PC-9 (cell line): ENCODE measurements around the gene WWC2. TPM values are rescaled to one million over a fixed set of nuclear protein-coding genes. Genes with fewer than 3 reads are reported as not detected.

Source experiments
- Bru-seq: library from RNA; stranded (reverse); fragments of 400-500 nt; gene quantifications from one replicate; lab custom pipeline; 2021; lab: Mats Ljungman, UMichigan
- BruChase-seq, 2 experiments: library from RNA; stranded (reverse); fragments of 400-500 nt; gene quantifications; one replicate each; lab custom pipeline; 2021; lab: Mats Ljungman, UMichigan
- BruUV-seq: library from RNA; stranded (reverse); fragments of 400-500 nt; replicated peaks from 2 replicates; lab custom pipeline; 2021; lab: Mats Ljungman, UMichigan
- CTCF ChIA-PET: fragments of 300-600 bp; sonication (Branson Sonifier 250); formaldehyde crosslinking; loops from one replicate; lab custom pipeline; 2022; ENCODE audit warnings: antibody characterized with exemption; lab: Charles Lee
- POLR2A ChIA-PET: fragments of 300-600 bp; sonication (Branson Sonifier 250); formaldehyde crosslinking; loops from one replicate; lab custom pipeline; 2022; ENCODE audit warnings: antibody characterized with exemption; ENCODE audit not compliant: unreplicated experiment; lab: Charles Lee
- DNase-seq, 2 experiments: peaks; one replicate each; pipeline versions ENCODE4 v3.0.0 to v3.0.0-alpha.2; 2015 to 2022; ENCODE audit warnings: mixed read lengths in 1 of 2
- H2AFZ ChIP-seq: fragments of 200-600 bp; sonication (generic); 2 replicates; pipeline ENCODE4 v1.8.1; 2017; ENCODE audit warnings: antibody characterized with exemption
- H3F3A ChIP-seq: fragments of 200-600 bp; sonication (generic); 2 replicates; pipeline ENCODE4 v1.8.1; 2017; ENCODE audit warnings: antibody characterized with exemption, mild to moderate bottlenecking, low read depth; ENCODE audit not compliant: insufficient read depth
- H3K27ac ChIP-seq: fragments of 200-600 bp; sonication (generic); 2 replicates; pipeline ENCODE4 v1.6.1; 2016; ENCODE audit warnings: mixed run types
- H3K27me3 ChIP-seq: fragments of 200-600 bp; sonication (generic); 2 replicates; pipeline ENCODE4 v1.6.1; 2016; ENCODE audit warnings: low read depth, mixed run types; ENCODE audit not compliant: insufficient read depth
- H3K36me3 ChIP-seq: fragments of 200-600 bp; sonication (generic); 2 replicates; pipeline ENCODE4 v1.6.1; 2016; ENCODE audit warnings: low read depth, mixed run types
- H3K4me1 ChIP-seq: fragments of 200-600 bp; sonication (generic); replicated peaks from 2 replicates; pipeline ENCODE4 v1.6.1; 2016; ENCODE audit warnings: mixed run types; ENCODE audit not compliant: insufficient read depth
- H3K4me2 ChIP-seq: fragments of 200-600 bp; sonication (generic); 2 replicates; pipeline ENCODE4 v1.6.1; 2017; ENCODE audit warnings: mixed run types
- H3K4me3 ChIP-seq: fragments of 200-600 bp; sonication (generic); 2 replicates; pipeline ENCODE4 v1.6.1; 2016; ENCODE audit warnings: mixed run types
- H3K79me2 ChIP-seq: fragments of 200-600 bp; sonication (generic); 2 replicates; pipeline ENCODE4 v1.6.1; 2017; ENCODE audit warnings: low read depth, mixed run types
- H3K9me2 ChIP-seq: fragments of 200-600 bp; sonication (generic); 2 replicates; pipeline ENCODE4 v1.8.1; 2017; ENCODE audit warnings: mild to moderate bottlenecking; ENCODE audit not compliant: insufficient read depth
- H3K9me3 ChIP-seq: fragments of 200-600 bp; sonication (generic); 2 replicates; pipeline ENCODE4 v1.8.1; 2016; ENCODE audit warnings: low read depth; ENCODE audit not compliant: insufficient read depth
- H4K20me1 ChIP-seq: fragments of 200-600 bp; sonication (generic); 2 replicates; pipeline ENCODE4 v1.8.1; 2017; ENCODE audit not compliant: insufficient read depth
- EZH2 ChIP-seq: fragments of 200-600 bp; sonication (generic); IDR thresholded peaks from 2 replicates; pipeline ENCODE4 v1.8.0; 2017; ENCODE audit warnings: antibody characterized with exemption, low read depth
- intact Hi-C: fragments of 100-400 bp; cut with micrococcal nuclease; formaldehyde crosslinking; loops from one replicate; pipeline ENCODE4 v1.10.0; 2022; ENCODE audit not compliant: unreplicated experiment
- long read RNA-seq: library from polyadenylated mRNA; stranded (forward); transcript quantifications from one replicate; pipeline ENCODE4 v2.0.0, GENCODE V29; 2022
- total RNA-seq: library from RNA; stranded (reverse); gene quantifications from 2 replicates; pipeline ENCODE4 v1.2.3, GENCODE V29; 2021
- TF ChIP-seq, protein P1 (sequence below): fragments of 200-600 bp; sonication (generic); conservative IDR thresholded peaks from 2 replicates; pipeline ENCODE4 v1.6.1; 2017; ENCODE audit warnings: mixed run types, antibody characterized with exemption, mild to moderate bottlenecking, moderate library complexity

Gene WWC2
- total RNA-seq (42.3 and 46.5 TPM in 2 replicates), Bru-seq, nascent RNA (percentile 82 among the genes with signal in this experiment), BruChase-seq, experiment 1, labeled RNA remaining after a 2-hour chase (percentile 82 among the genes with signal in this experiment), BruChase-seq, experiment 2, labeled RNA remaining after a 6-hour chase (percentile 78 among the genes with signal in this experiment)
- long read RNA-seq, full-length matches to known transcripts: 9 of 19 reads
- long read RNA-seq, partial matches to known transcripts: 8 of 19 reads
- long read RNA-seq, other reads (novel, unspliced or antisense): 2 of 19 reads

DNA sequence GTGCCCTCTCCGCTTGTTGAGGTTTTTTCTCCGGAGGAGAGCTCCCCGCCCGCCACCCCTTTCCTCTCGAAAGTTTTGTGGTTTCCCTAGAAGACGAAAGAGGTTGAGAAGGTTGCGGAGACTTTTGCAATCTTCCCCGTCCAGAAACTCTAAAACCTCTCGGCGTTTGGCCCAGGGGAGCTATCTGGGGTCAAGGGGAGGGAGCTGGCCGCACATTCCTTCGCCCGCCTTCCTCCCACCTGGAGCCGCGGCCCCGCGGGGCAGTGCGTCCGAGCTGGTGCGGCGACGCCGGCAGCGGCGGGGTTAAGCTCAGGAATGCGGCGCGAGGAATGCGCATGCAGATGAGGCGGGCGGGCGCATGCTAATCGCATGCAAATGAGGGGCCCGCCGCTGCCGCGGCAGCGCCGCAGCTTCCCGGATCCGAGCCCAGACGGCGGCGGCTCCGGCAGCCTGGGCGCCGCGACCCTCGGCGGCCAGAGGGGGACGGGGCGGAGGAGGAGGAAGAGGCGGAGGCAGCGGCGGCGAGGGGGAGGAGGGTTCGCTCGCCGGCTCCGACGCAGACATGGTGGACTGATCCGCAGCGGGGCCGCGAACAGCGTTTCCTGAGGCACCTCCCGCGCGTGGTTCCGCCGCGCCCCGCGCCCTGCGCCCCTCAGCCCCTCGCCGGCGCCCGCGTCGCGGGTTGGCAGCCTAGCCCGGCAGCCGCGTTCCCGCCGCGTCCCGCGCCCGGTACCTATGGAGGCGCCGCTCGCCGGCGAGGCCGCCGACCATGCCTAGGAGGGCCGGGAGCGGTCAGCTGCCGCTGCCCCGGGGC, at the start of gene WWC2:
TSS of gene WWC2 (plus strand) at position 535 of the 814 bp plus-strand sequence. CDS start at position 770, 235 bp downstream.
- intact Hi-C loops: loop anchor here (1.0 to 5.0 kb wide), 5 partner anchors 19 to 142 kb away; no protein-coding TSS in a partner anchor
- peak within 1 kb of the TSS; percentile 82 for H3K4me2 ChIP-seq
- H3F3A ChIP-seq: peaks cover 10% of the 10 kb centered on the region
- BruUV-seq: no TSS peak
- H3K36me3 ChIP-seq: no peaks in the 10 kb centered on the region
- H3K9me2 ChIP-seq: no peaks in the 10 kb centered on the region
- H3K79me2 ChIP-seq: peaks cover 43% of the 10 kb centered on the region
- CTCF ChIA-PET: interaction anchor here (0.6 kb wide), 2 partner anchors 24 to 152 kb away, joined by 5 to 13 read pairs; no protein-coding TSS in a partner anchor
- POLR2A ChIA-PET: interaction anchor here (0.6 to 1.5 kb wide), 6 partner anchors 20 to 1364 kb away, joined by 3 to 10 read pairs (median 4); no protein-coding TSS in a partner anchor
- H4K20me1 ChIP-seq: peaks cover 11% of the 10 kb centered on the region; the same call in 1 of the 2 replicates
- H3K4me1 ChIP-seq: peaks cover 35% of the 10 kb centered on the region
- H3K27ac ChIP-seq: peak within 1 kb of the TSS; percentile 89
- peak within 1 kb of the TSS; percentile 67 for H3K4me3 ChIP-seq
- H2AFZ ChIP-seq: peak within 1 kb of the TSS; percentile 84
- H3K9me3 ChIP-seq: no peaks in the 10 kb centered on the region
- no peak for TF ChIP-seq EZH2
- TF ChIP-seq, protein P1, sequence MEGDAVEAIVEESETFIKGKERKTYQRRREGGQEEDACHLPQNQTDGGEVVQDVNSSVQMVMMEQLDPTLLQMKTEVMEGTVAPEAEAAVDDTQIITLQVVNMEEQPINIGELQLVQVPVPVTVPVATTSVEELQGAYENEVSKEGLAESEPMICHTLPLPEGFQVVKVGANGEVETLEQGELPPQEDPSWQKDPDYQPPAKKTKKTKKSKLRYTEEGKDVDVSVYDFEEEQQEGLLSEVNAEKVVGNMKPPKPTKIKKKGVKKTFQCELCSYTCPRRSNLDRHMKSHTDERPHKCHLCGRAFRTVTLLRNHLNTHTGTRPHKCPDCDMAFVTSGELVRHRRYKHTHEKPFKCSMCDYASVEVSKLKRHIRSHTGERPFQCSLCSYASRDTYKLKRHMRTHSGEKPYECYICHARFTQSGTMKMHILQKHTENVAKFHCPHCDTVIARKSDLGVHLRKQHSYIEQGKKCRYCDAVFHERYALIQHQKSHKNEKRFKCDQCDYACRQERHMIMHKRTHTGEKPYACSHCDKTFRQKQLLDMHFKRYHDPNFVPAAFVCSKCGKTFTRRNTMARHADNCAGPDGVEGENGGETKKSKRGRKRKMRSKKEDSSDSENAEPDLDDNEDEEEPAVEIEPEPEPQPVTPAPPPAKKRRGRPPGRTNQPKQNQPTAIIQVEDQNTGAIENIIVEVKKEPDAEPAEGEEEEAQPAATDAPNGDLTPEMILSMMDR: no peak
- no peaks in the 10 kb centered on the region for H3K27me3 ChIP-seq
- DNase-seq: peak; percentile 77 to 93

GRCh38 chr4:183053681-183054080, 45.4 kb upstream of the WWC2 start:
- ChIA-PET CTCF (no interaction called here), POLR2A (no interaction called here)
- intact Hi-C loops: no loop called here
- Histone ChIP-seq H3K27ac (no peak overlapping the region), H4K20me1 (no peaks in the 10 kb centered on the region), H3K27me3 (no peaks in the 10 kb centered on the region), H3F3A (no peaks in the 10 kb centered on the region), H3K79me2 (no peaks in the 10 kb centered on the region), H2AFZ (no peak overlapping the region), H3K9me2 (no peaks in the 10 kb centered on the region), H3K9me3 (no peaks in the 10 kb centered on the region), H3K36me3 (no peaks in the 10 kb centered on the region), H3K4me3 (no peak overlapping the region), H3K4me1 (no peaks in the 10 kb centered on the region), H3K4me2 (no peak overlapping the region)
- no TSS peak for BruUV-seq
- TF ChIP-seq, protein P1: no peak
- no peak for TF ChIP-seq EZH2
- DNase-seq: no peak

GRCh38 chr4:183057255-183057654, 41.8 kb upstream of the WWC2 start:
- no peaks in the 10 kb centered on the region for H3K9me2 ChIP-seq
- CTCF ChIA-PET: no interaction called here

More at GRCh38 chr4:183057255-183057654, 41.8 kb upstream of the WWC2 start:
- BruUV-seq: no TSS peak
- no peaks in the 10 kb centered on the region for H3K27me3 ChIP-seq
- no peaks in the 10 kb centered on the region for H3K9me3 ChIP-seq
- no peaks in the 10 kb centered on the region for H4K20me1 ChIP-seq
- no peak for TF ChIP-seq EZH2
- TF ChIP-seq, protein P1: no peak
- no peak overlapping the region for H3K4me2 ChIP-seq
- H3K36me3 ChIP-seq: no peaks in the 10 kb centered on the region
- intact Hi-C loops: no loop called here
- no peaks in the 10 kb centered on the region for H3K4me1 ChIP-seq
- H3K79me2 ChIP-seq: no peaks in the 10 kb centered on the region
- H3F3A ChIP-seq: no peaks in the 10 kb centered on the region
- POLR2A ChIA-PET: no interaction called here
- no peak overlapping the region for H2AFZ ChIP-seq
- H3K4me3 ChIP-seq: no peak overlapping the region
- H3K27ac ChIP-seq: no peak overlapping the region
- DNase-seq: no peak
